Measurements from ENCODE around the gene UNC5C.

GRCh38 chr4:95355021-95355420 lies 193.8 kb downstream of the UNC5C start:
- no peak for TF ChIP-seq POLR2A (IDR thresholded peaks at IDR 0.05; ENCODE audit: low read length)
- TF ChIP-seq GATA1 (IDR thresholded peaks at IDR 0.05; ENCODE audit: low read depth, low read length), result no peak

Data from erythroblast (primary cell).